Type B pancreatic cell (in vitro differentiated cells): ENCODE results near the gene BCAS3. TPM values are rescaled to one million over a fixed set of nuclear protein-coding genes. Genes with fewer than 3 reads are reported as not detected.

Experiments used
- DNase-seq: peaks from one replicate; pipeline ENCODE4 v3.0.0; 2021; ENCODE audit warnings: mixed read lengths; ENCODE audit not compliant: unreplicated experiment; ENCODE audit errors: extremely low spot score
- H3K27ac Mint-ChIP-seq: 2 replicates; pipeline ENCODE4 v1.8.0; 2021; ENCODE audit warnings: mild to moderate bottlenecking, mixed read lengths
- H3K27me3 Mint-ChIP-seq: 2 replicates; pipeline ENCODE4 v1.8.0; 2021; ENCODE audit warnings: mixed read lengths
- H3K36me3 Mint-ChIP-seq: 2 replicates; pipeline ENCODE4 v1.8.0; 2021; ENCODE audit warnings: mixed read lengths
- H3K4me1 Mint-ChIP-seq: one replicate; pipeline ENCODE4 v1.8.0; 2021; ENCODE audit warnings: mixed read lengths; ENCODE audit not compliant: unreplicated experiment
- H3K4me3 Mint-ChIP-seq: 2 replicates; pipeline ENCODE4 v1.8.0; 2021; ENCODE audit warnings: mild to moderate bottlenecking, mixed read lengths
- H3K9me3 Mint-ChIP-seq: 2 replicates; pipeline ENCODE4 v1.8.0; 2021; ENCODE audit warnings: mixed read lengths
- total RNA-seq: library from RNA; stranded (reverse); gene quantifications from 2 replicates; pipeline ENCODE4 v1.2.1, GENCODE V29; 2021; ENCODE audit warnings: low replicate concordance
- TF ChIP-seq, protein P1 (sequence below): fragments of 200-600 bp; sonication (generic); conservative IDR thresholded peaks from 2 replicates; pipeline ENCODE4 v1.5.0; 2021; ENCODE audit warnings: antibody characterized with exemption, mild to moderate bottlenecking

Gene BCAS3
- total RNA-seq, 1 donor from 2014 or later, result 23.0 TPM

GRCh38 chr17:61235001-61235826 lies 557.6 kb downstream of the BCAS3 start:
- Mint-ChIP-seq H3K36me3 (peaks cover 5% of the 10 kb centered on the region), H3K4me1 (peaks cover 57% of the 10 kb centered on the region), H3K27me3 (no peaks in the 10 kb centered on the region), H3K4me3 (peak overlapping the region; percentile 59), H3K27ac (peak overlapping the region; percentile 48), H3K9me3 (peaks cover 11% of the 10 kb centered on the region)
- no peak for DNase-seq
- TF ChIP-seq, protein P1, sequence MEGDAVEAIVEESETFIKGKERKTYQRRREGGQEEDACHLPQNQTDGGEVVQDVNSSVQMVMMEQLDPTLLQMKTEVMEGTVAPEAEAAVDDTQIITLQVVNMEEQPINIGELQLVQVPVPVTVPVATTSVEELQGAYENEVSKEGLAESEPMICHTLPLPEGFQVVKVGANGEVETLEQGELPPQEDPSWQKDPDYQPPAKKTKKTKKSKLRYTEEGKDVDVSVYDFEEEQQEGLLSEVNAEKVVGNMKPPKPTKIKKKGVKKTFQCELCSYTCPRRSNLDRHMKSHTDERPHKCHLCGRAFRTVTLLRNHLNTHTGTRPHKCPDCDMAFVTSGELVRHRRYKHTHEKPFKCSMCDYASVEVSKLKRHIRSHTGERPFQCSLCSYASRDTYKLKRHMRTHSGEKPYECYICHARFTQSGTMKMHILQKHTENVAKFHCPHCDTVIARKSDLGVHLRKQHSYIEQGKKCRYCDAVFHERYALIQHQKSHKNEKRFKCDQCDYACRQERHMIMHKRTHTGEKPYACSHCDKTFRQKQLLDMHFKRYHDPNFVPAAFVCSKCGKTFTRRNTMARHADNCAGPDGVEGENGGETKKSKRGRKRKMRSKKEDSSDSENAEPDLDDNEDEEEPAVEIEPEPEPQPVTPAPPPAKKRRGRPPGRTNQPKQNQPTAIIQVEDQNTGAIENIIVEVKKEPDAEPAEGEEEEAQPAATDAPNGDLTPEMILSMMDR, result no peak

DNA sequence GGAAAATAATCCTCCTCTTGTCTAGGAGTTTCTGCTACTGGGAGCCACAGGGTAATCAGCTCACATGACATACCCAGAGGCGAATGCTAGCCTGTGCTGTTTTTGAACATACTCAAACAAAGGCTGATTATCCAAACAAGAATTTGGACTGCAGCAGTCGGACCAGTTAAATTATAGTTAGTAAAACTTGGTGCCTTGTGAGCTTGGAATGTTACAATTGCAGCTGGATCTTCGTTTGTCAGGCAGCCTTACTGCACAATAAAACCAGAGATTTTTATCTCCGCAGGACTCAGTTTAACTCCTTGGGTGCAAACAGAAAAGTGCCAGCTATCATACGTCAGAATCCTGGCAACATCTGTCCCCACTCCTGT lies 558.2 kb downstream of the BCAS3 start:
- H3K36me3 Mint-ChIP-seq, result peaks cover 5% of the 10 kb centered on the region
- no peaks in the 10 kb centered on the region for H3K27me3 Mint-ChIP-seq
- DNase-seq, result no peak
- H3K27ac Mint-ChIP-seq, result peak overlapping the region; percentile 48
- peaks cover 11% of the 10 kb centered on the region for H3K9me3 Mint-ChIP-seq
- peak overlapping the region; percentile 59 for H3K4me3 Mint-ChIP-seq
- TF ChIP-seq, protein P1, result no peak
- H3K4me1 Mint-ChIP-seq, result peaks cover 57% of the 10 kb centered on the region

- H3K36me3 Mint-ChIP-seq, result peaks cover 5% of the 10 kb centered on the region
- no peak for DNase-seq
- H3K27me3 Mint-ChIP-seq, result no peaks in the 10 kb centered on the region
- TF ChIP-seq, protein P1, result no peak
- peaks cover 5% of the 10 kb centered on the region for H3K9me3 Mint-ChIP-seq
- no peak overlapping the region for H3K27ac Mint-ChIP-seq
- no peak overlapping the region for H3K4me3 Mint-ChIP-seq
- peaks cover 49% of the 10 kb centered on the region for H3K4me1 Mint-ChIP-seq
Measured at GRCh38 chr17:61237275-61237674, 559.6 kb downstream of the BCAS3 start.

DNA sequence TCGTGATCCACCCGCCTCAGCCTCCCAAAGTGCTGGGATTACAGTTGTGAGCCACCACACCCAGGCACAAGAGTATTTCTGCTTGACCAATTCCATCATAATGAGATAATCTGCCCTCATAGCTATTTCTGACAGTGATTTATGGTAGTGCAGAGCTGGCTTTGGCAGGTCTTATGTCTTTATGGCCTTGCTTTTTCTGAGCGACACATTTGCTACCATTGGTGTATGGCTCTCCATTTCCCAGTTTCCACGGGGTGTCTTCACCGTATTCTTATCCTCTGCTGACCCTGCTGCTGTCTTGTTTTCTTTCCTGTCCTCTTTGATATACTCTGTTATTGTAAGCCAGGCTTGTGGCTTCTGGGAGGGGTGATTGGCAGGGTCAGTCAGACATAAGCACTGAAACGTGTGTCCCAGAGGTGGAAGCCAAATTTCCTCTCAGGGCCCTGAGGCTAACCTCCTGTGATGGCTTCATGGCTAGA lies 560.8 kb downstream of the BCAS3 start:
- peak overlapping the region; percentile 79 for H3K27ac Mint-ChIP-seq
- no peak for DNase-seq
- peaks cover 40% of the 10 kb centered on the region for H3K4me1 Mint-ChIP-seq
- H3K9me3 Mint-ChIP-seq, result peaks cover 5% of the 10 kb centered on the region
- H3K36me3 Mint-ChIP-seq, result peaks cover 5% of the 10 kb centered on the region
- peak overlapping the region; percentile 60 for H3K4me3 Mint-ChIP-seq
- H3K27me3 Mint-ChIP-seq, result no peaks in the 10 kb centered on the region
- TF ChIP-seq, protein P1, result no peak

DNA sequence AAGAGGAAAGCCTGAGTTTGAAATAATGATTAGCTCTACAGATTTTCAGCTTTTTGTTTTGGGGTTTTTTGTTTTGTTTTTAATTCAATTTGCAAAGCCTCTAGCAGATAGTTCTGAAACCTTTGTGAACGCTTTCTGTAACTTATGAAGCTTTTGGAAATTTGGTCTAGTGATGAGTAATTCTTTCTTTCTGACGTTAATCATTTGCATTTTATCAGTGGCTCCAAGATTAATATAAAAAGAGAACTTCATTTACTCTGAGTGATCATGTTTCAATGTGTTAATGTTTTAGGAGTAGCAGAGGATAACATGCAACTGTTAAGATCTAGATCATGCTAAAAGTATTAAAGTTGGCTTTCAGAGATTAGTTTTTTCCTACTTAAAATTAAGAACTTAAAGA lies 561.7 kb downstream of the BCAS3 start:
- Mint-ChIP-seq H3K36me3 (peaks cover 5% of the 10 kb centered on the region), H3K27ac (no peak overlapping the region), H3K27me3 (no peaks in the 10 kb centered on the region), H3K4me1 (peaks cover 33% of the 10 kb centered on the region), H3K9me3 (peaks cover 5% of the 10 kb centered on the region), H3K4me3 (no peak overlapping the region)
- no peak for DNase-seq
- TF ChIP-seq, protein P1, result no peak
